Vagina (tissue), 2 donors: Measurements from ENCODE around the gene VPS11. TPM values are rescaled to one million over a fixed set of nuclear protein-coding genes. Genes with fewer than 3 reads are reported as not detected.

ENCODE experiments used
- DNase-seq, 2 donors: peaks; one replicate each; pipeline ENCODE4 v3.0.0-alpha.2; 2017; ENCODE audit errors: extremely low spot score in 2 of 2
- H3K27ac ChIP-seq: fragments of 200-600 bp; sonication (generic); one replicate; pipeline ENCODE4 v1.5.1; 2019
- H3K27me3 ChIP-seq: fragments of 200-600 bp; sonication (generic); one replicate; pipeline ENCODE4 v1.5.1; 2019
- H3K36me3 ChIP-seq, 2 donors: fragments of 200-600 bp; sonication (generic); one replicate each; pipeline ENCODE4 v1.5.1; 2017 to 2019
- H3K4me1 ChIP-seq: fragments of 200-600 bp; sonication (generic); one replicate; pipeline ENCODE4 v1.5.1; 2019
- H3K4me3 ChIP-seq, 2 donors: fragments of 200-600 bp; sonication (generic); 1 replicate in 1 of 2; 2 replicates in 1 of 2; pipeline ENCODE4 v1.5.1; 2016 to 2019
- H3K9me3 ChIP-seq: fragments of 200-600 bp; sonication (generic); one replicate; pipeline ENCODE4 v1.5.1; 2019
- CTCF ChIP-seq, 3 experiments: fragments of 450-650 bp in 2 of 3; fragments of 200-600 bp in 1 of 3; sonication (generic) in 1 of 3; IDR thresholded peaks; one replicate each; pipeline ENCODE4 v1.5.1; 2017 to 2019; ENCODE audit warnings: antibody characterized with exemption in 3 of 3, mild to moderate bottlenecking in 2 of 3, moderate library complexity in 2 of 3
- POLR2A ChIP-seq, 2 donors: fragments of 450-650 bp; IDR thresholded peaks; one replicate each; pipeline ENCODE4 v1.6.1; 2017; ENCODE audit warnings: antibody characterized with exemption in 2 of 2, mild to moderate bottlenecking in 2 of 2, moderate library complexity in 2 of 2
- POLR2AphosphoS5 ChIP-seq, 2 donors: sonication (generic); formaldehyde crosslinking; IDR thresholded peaks; one replicate each; pipeline ENCODE4 v1.9.0; 2017; ENCODE audit warnings: antibody characterized with exemption in 2 of 2, mild to moderate bottlenecking in 2 of 2, low read depth in 1 of 2; ENCODE audit not compliant: insufficient read depth in 1 of 2
- intact Hi-C: fragments of 100-400 bp; cut with DNase I; formaldehyde crosslinking; loops from one replicate; pipeline ENCODE4 v1.15.1; 2023
- total RNA-seq: library from RNA; depleted of rRNA; stranded (reverse); fragments of >200 nt; gene quantifications from one replicate; pipeline ENCODE4 v1.2.3, GENCODE V29; 2016

VPS11 gene
- total RNA-seq, 1 donor from 2014 or later: 56.0 TPM

- no peak for DNase-seq
- peaks cover 16% of the 10 kb centered on the region for H3K4me1 ChIP-seq
- intact Hi-C loops: no loop called here
- no peaks in the 10 kb centered on the region for H3K9me3 ChIP-seq
- H3K27ac ChIP-seq: no peak overlapping the region
- TF ChIP-seq CTCF (IDR thresholded peaks at IDR 0.05) (no peak), POLR2A (IDR thresholded peaks at IDR 0.05) (no peak), POLR2AphosphoS5 (IDR thresholded peaks at IDR 0.05; ENCODE audit: insufficient read depth in 1 of 2, low read depth in 1 of 2) (no peak)
- H3K36me3 ChIP-seq: peaks cover 0 to 3% of the 10 kb centered on the region in 2 donors
- H3K27me3 ChIP-seq: no peaks in the 10 kb centered on the region
- H3K4me3 ChIP-seq: no peak overlapping the region
These were observed 19.5 kb downstream of the VPS11 start for GRCh38 chr11:119087123-119087522.

- Histone ChIP-seq H3K4me3 (no peak overlapping the region), H3K27ac (no peak overlapping the region), H3K36me3 (no peaks in the 10 kb centered on the region), H3K27me3 (no peaks in the 10 kb centered on the region), H3K4me1 (peaks cover 23% of the 10 kb centered on the region), H3K9me3 (no peaks in the 10 kb centered on the region)
- no peak for DNase-seq
- TF ChIP-seq POLR2AphosphoS5 (IDR thresholded peaks at IDR 0.05; ENCODE audit: insufficient read depth in 1 of 2, low read depth in 1 of 2): no peak
- TF ChIP-seq POLR2A (IDR thresholded peaks at IDR 0.05): no peak
- no peak for TF ChIP-seq CTCF (IDR thresholded peaks at IDR 0.05)
- intact Hi-C loops: no loop called here
These were observed 20.2 kb downstream of the VPS11 start for GRCh38 chr11:119087747-119088241.

- Histone ChIP-seq H3K36me3 (no peaks in the 10 kb centered on the region), H3K4me3 (no peak overlapping the region), H3K4me1 (peaks cover 29% of the 10 kb centered on the region), H3K27ac (no peak overlapping the region), H3K27me3 (no peaks in the 10 kb centered on the region), H3K9me3 (no peaks in the 10 kb centered on the region)
- no peak for DNase-seq
- intact Hi-C loops: no loop called here
- TF ChIP-seq CTCF (IDR thresholded peaks at IDR 0.05): no peak
- no peak for TF ChIP-seq POLR2AphosphoS5 (IDR thresholded peaks at IDR 0.05; ENCODE audit: insufficient read depth in 1 of 2, low read depth in 1 of 2)
- TF ChIP-seq POLR2A (IDR thresholded peaks at IDR 0.05): no peak
These were observed 20.8 kb downstream of the VPS11 start for GRCh38 chr11:119088406-119088805.

- no peak for TF ChIP-seq POLR2A (IDR thresholded peaks at IDR 0.05)
- TF ChIP-seq POLR2AphosphoS5 (IDR thresholded peaks at IDR 0.05; ENCODE audit: insufficient read depth in 1 of 2, low read depth in 1 of 2): no peak
- no peak for TF ChIP-seq CTCF (IDR thresholded peaks at IDR 0.05)
- no peak for DNase-seq
- peaks cover 36% of the 10 kb centered on the region for H3K4me1 ChIP-seq
- no peak overlapping the region for H3K4me3 ChIP-seq
- H3K27ac ChIP-seq: no peak overlapping the region
- no peaks in the 10 kb centered on the region for H3K36me3 ChIP-seq
- intact Hi-C loops: no loop called here
- no peaks in the 10 kb centered on the region for H3K9me3 ChIP-seq
- H3K27me3 ChIP-seq: no peaks in the 10 kb centered on the region
These were observed 21.7 kb downstream of the VPS11 start for GRCh38 chr11:119089319-119089718.

- intact Hi-C loops: loop anchor here (10.0 kb wide), 1 partner anchor 114 kb away; the partner anchor contains the start of gene CBL
These were observed 23.6 kb downstream of the VPS11 start for GRCh38 chr11:119091178-119091577.

More at GRCh38 chr11:119091178-119091577, 23.6 kb downstream of the VPS11 start:
- H3K4me3 ChIP-seq: no peak overlapping the region
- peaks cover 31% of the 10 kb centered on the region for H3K4me1 ChIP-seq
- H3K9me3 ChIP-seq: no peaks in the 10 kb centered on the region
- no peaks in the 10 kb centered on the region for H3K36me3 ChIP-seq
- no peak for TF ChIP-seq POLR2AphosphoS5 (IDR thresholded peaks at IDR 0.05; ENCODE audit: insufficient read depth in 1 of 2, low read depth in 1 of 2)
- TF ChIP-seq POLR2A (IDR thresholded peaks at IDR 0.05): no peak
- TF ChIP-seq CTCF (IDR thresholded peaks at IDR 0.05): no peak
- DNase-seq: no peak
- no peaks in the 10 kb centered on the region for H3K27me3 ChIP-seq
- no peak overlapping the region for H3K27ac ChIP-seq
